ENCODE results near the gene GINS3.
A peak's percentile ranks its signal among the peaks of the same experiment; 100 is the strongest.
"Not testable (repeated sequence)": the region's sequence is repeated elsewhere in the genome, so short reads cannot be mapped to it uniquely, and the experiment has no call there.

Gene GINS3

GRCh38 chr16:58393138-58393504 lies 850 bp downstream of the GINS3 start:
- no peak for DNase-seq

DNA sequence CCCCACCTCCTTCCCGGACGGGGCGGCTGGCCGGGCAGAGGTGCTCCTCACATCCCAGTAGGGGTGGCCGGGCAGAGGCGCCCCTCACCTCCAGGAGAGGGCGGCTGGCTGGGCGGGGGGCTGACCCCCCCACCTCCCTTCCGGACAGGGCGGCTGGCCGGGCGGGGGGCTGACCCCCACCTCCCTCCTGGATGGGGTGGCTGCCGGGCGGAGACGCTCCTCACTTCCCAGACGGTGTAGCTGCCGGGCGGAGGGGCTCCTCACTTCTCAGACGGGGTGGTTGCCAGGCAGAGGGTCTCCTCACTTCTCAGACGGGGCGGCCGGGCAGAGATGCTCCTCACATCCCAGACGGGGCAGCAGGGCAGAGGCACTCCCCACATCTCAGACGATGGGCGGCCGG lies 4.6 kb downstream of the GINS3 start:
- DNase-seq, result not testable (repeated sequence)

- no peak for DNase-seq
These were observed 7.7 kb downstream of the GINS3 start for GRCh38 chr16:58399718-58400633.

DNA sequence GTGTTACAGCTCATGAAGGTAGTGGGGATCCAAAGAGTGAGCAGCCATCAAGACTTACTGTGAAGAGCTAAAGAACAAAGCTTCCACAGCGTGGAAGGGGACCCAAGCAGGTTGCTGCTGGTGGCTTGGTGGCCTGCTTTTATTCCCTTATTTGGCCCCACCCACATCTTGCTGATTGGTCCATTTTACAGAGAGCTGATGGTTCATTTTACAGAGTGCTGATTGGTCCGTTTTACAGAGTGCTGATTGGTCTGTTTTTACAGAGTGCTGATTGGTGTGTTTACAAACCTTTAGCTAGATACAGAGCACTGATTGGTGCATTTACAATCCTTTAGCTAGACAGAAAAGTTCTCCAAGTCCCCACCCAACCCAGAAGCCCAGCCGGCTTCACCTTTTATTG lies 9.0 kb downstream of the GINS3 start:
- not testable (repeated sequence) for DNase-seq

DNA sequence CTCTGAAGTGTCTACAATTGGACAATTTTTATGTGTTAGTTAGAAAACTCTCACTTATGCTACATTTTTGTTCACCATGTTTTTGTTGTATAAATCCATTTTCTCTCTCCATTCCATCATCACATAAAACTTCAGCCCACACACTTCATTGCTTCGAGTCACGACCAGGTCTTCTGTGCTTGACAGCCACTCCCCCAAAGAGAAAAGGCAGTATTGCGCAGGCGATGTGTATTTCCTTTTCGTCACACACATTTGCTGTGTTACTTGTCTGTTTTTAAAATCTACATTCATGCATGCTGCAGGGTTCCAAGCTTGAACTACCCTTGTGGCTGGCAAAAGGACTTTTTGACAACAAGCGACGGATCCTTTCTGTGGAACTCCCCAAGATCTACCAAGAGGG lies 10.5 kb downstream of the GINS3 start:
- DNase-seq, result no peak

GRCh38 chr16:58409316-58409973 lies 17.2 kb downstream of the GINS3 start:
- DNase-seq, result peak; percentile 79

DNA sequence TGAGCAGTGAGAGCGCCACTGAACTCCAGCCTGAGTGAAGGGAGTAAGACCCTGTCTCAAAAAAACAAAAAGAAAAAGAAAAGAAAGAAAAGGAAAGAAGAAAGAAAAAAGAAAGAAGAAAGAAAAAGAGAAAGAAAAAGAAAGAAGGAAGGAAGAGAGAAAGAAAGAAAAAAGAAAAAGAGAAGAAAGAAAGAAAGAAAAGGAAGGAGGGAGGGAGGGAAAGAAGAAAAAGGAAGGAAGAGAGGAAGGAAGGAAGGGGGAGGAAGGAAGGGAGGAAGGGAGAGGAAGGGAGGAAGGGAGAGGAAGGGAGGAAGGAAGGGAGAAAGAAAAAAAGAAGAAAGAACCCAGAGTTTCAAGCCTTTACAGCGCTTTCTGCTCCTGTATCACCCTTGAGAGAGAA lies 19.1 kb downstream of the GINS3 start:
- no peak for DNase-seq

GRCh38 chr16:58411736-58412614 lies 19.7 kb downstream of the GINS3 start:
- DNase-seq, result no peak

DNA sequence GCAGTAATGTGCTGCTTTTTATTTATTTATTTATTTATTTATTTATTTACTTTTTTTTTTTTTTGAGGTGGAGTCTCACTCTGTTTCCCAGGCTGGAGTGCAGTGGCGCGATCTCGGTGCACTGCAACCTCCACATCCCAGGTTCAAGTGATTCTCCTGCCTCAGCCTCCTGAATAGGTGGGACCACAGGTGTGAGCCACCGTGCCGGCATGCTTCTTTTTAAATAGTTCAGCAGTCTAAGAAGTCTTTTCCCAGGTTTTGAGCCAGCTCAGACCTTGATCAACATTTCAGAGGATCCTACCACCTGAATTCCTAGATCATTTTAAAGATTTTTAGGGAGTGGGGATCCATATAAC lies 20.3 kb downstream of the GINS3 start:
- DNase-seq, result not testable (repeated sequence)

DNA sequence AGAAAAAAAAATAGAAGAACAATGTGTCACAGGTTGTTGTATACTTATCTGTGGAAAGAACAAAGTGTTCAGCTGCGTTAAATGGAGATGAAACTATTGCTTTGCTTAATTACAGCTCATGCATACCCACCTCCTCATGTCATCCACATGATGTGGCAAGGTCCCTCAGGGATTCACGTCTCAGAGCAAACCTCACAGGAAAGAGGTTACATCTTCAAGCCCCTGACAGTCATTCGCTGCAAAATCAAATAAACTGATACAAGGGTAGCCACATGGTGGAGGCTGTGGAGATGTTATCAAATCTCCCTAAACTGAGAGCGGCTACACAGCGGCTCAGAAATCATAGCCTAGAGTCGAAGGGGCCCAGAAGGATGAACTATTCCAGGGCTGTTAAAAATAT lies 21.1 kb downstream of the GINS3 start:
- DNase-seq, result no peak

GRCh38 chr16:58415003-58415402 lies 22.7 kb downstream of the GINS3 start:
- DNase-seq, result no peak

DNA sequence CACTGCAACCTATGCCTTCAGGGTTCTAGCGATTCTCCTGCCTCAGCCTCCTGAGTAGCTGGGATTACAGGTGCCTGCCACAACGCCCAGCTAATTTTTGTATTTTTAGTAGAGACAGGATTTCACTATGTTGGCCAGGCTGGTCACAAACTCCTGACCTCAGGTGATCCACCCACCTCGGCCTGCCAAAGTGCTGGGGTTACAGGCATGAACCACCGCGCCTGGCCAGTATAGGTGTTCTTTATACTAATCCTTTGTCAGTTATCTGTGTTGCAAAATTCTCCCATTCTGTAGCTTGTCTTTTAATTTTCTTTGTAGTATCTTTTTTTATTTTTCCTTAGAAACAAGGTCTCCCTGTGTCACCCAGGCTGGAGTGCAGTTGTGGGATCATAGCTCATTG lies 23.7 kb downstream of the GINS3 start:
- DNase-seq, result not testable (repeated sequence)

DNA sequence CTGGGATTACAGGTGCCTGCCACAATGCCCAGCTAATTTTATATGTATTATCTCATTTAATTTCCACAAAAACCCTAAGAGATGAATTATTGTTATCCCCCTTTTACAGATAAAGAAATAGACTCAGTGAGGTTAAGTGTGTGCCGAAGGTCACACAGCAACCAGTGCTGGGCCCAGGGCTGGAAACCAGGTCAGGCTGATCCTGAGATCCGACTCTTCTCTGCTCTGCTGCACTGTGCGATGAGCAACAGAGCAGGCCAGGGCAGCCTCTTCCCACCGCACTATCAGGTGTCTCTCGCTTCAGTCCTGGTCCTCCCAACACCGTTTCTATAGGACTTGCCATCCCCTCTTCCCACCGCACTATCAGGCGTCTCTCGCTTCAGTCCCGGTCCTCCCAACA lies 24.8 kb downstream of the GINS3 start:
- no peak for DNase-seq

DNA sequence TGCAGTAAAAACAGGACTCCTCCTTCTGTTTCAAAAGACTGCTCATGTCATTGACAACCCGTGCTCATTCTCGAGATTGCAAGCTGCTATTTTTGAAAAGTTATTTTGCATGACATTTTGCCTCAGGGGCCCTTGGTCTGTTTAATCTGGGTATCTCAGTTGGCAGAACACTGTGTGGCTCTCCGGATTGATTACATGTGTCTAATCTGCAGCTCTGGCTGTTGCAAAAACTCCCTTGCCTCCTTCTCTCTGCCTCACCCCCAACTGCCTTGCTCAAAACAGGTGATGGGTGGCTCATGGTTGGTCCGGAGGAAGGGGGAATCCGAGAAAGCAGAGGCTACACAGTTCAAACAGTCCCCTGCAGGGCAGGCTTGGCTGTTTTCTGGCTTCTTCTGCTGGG lies 25.3 kb downstream of the GINS3 start:
- DNase-seq, result no peak

- DNase-seq, result no peak
These were observed 25.8 kb downstream of the GINS3 start for GRCh38 chr16:58418026-58418425.

DNA sequence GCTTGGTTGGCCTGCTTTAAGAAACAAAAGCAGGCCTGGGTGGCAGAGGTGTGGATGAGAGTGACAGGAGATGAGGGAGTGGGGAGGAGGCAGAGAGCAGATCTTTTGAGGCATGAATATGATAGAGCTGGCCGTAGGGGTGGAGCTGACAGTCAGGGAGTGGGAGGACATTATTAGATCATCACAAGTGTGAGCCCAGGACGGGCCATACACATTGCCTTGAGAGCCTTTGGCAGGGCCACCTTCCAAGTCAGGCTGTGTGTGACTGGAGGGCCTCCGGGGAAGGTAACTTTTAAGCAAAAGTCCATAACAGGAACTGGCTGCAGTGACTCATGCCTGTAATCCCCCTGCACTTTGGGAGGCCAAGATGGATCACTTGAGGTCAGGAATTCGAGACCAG lies 26.3 kb downstream of the GINS3 start:
- no peak for DNase-seq

DNA sequence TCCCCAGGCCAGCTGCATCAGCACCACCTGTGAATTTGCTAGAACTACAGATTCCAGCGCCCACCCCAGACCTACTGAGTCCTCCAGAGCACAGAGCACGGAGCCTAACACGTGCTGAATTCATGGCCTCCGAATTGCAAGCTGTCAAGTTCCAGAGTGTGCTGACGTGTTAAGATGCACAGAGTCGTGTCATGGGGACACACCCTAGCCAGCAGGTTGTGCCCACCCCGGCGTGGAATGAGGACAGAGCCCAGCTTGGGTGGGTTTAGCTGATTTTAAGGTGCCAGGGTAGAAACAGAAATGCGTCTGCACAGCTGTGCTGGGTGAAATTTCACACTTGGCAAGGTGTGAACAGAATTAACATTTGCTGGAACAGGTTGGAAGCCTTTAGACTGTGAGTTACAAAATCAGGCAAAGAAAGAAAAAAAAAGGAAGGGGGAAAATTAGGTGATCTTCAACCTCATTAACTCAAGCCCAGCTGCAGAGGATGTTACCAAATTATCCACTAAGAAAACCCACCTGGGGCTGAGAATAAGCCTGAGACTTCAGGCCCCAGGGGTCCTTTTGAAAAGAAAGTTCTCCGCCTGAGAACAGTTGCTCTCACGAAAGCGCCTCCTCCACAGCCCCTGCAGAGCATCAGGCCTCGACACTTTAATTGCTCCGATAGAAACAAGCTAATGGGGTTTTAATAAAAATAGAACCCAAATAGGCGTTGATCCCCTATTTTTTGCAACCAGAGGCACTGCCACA lies 27.1 kb downstream of the GINS3 start:
- DNase-seq, result no peak

DNA sequence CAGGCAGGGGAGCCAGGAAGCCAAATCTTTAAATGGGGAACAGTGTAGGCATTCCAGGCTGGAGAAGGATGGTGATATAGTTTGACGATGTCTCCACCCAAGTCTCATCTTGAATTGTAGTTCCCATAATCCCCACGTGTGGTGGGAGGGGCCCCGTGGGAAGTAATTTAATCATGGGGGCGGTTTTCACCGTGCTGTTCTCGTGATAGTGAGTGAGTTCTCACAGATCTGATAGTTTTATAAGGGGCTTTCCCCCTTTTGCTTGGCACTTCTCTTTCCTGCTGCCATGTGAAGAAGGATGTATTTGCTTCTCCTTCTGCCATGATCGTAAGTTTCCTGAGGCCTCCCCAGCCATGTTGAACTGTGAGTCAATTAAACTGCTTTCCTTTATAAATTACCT lies 28.8 kb downstream of the GINS3 start:
- no peak for DNase-seq

DNA sequence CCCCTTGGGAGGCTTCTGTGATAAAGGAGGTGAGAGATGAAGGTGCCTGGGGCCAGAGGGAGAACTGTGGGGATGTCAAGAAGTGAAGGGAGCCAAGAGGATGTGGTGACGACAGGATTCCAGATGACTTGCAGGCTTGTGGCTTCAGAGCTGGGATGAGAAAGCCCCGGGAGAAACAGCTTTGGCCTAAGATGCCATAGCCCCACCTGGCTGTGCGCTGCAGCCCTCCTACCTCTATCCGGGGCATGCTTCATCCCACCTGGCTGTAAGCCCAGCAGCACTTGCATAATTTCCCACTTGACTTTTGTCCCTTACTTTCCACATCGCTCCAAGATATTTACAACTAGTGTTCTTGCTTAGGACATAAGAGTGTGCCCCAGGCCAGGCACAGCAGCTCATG lies 29.3 kb downstream of the GINS3 start:
- no peak for DNase-seq

DNA sequence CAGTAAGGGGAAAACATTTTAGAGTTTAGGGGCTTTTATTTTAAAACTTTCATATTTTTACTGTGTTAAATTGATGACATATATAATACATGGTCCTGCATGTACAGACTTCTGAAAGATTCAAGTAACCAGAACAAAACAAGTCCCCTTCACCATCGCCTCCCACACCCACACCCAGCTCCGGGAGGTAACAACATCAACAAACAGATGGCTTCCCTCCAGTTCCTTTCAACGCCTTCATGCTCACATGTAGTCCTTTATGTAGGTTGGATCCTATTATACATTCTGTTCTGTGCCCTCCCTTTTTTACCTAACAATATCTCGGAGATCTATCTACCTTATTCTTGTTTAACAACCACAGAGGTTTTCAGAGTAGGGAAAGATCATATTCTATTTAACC lies 30.5 kb downstream of the GINS3 start:
- no peak for DNase-seq

GRCh38 chr16:58425245-58425644 lies 33.0 kb downstream of the GINS3 start:
- no peak for DNase-seq

- peak; percentile 71 for DNase-seq
These were observed 33.7 kb downstream of the GINS3 start for GRCh38 chr16:58425756-58426494.

Data from RPMI8226 (cell line).